Transverse colon (tissue), 4 donors: ENCODE data around the gene PLCL2. TPM values are rescaled to one million over a fixed set of nuclear protein-coding genes. Genes with fewer than 3 reads are reported as not detected.
A peak's percentile ranks its signal among the peaks of the same experiment; 100 is the strongest.

Experiments used
- DNase-seq: peaks from one replicate; pipeline ENCODE4 v3.0.0-alpha.2; 2019
- H3K27ac ChIP-seq, 4 donors: fragments of 200-600 bp; sonication (generic); 2 replicates each; pipeline ENCODE4 v1.5.1; 2016 to 2018; ENCODE audit warnings: inconsistent platforms in 4 of 4
- H3K27me3 ChIP-seq: fragments of 200-600 bp; sonication (generic); 2 replicates; pipeline ENCODE4 v1.5.1; 2017; ENCODE audit warnings: inconsistent platforms
- H3K36me3 ChIP-seq, 4 donors: fragments of 200-600 bp; sonication (generic); 2 replicates each; pipeline ENCODE4 v1.5.1; 2017 to 2019; ENCODE audit warnings: inconsistent platforms in 4 of 4
- H3K4me1 ChIP-seq, 4 donors: fragments of 200-600 bp; sonication (generic); 2 replicates each; pipeline ENCODE4 v1.5.1; 2017 to 2020; ENCODE audit warnings: inconsistent platforms in 4 of 4
- H3K4me3 ChIP-seq, 4 donors: fragments of 200-600 bp; sonication (generic); 1 replicate in 1 of 4; 2 replicates in 3 of 4; pipeline versions ENCODE4 v1.5.1 to v1.6.1; 2017 to 2019; ENCODE audit warnings: inconsistent platforms in 4 of 4
- H3K9me3 ChIP-seq, 2 donors: fragments of 200-600 bp; sonication (generic); 2 replicates each; pipeline ENCODE4 v1.5.1; 2017 to 2019; ENCODE audit warnings: inconsistent platforms in 2 of 2
- EP300 ChIP-seq: sonication (generic); formaldehyde crosslinking; IDR thresholded peaks from one replicate; pipeline ENCODE4 v1.6.1; 2017; ENCODE audit warnings: antibody characterized with exemption, low read depth
- POLR2A ChIP-seq: fragments of 450-650 bp; IDR thresholded peaks from one replicate; pipeline ENCODE4 v1.6.1; 2016; ENCODE audit warnings: antibody characterized with exemption, mild to moderate bottlenecking, moderate library complexity
- POLR2AphosphoS5 ChIP-seq, 3 donors: sonication (generic); formaldehyde crosslinking; IDR thresholded peaks; one replicate each; pipeline ENCODE4 v1.6.1; 2016; ENCODE audit warnings: antibody characterized with exemption in 3 of 3
- WGBS, 2 donors: methylation state at CpG; one replicate each; pipeline ENCODE4 v1.1.5; 2018; ENCODE audit warnings: low coverage in 1 of 2; 5-methylcytosine and 5-hydroxymethylcytosine counted together
- in situ Hi-C, 4 donors: fragments of 200-750 bp; cut with MboI; loops; one replicate each; pipeline versions ENCODE4 v1.15.0 to v1.15.1; 2017; ENCODE audit warnings: low sequenced_read_pairs in 3 of 4, low pct_ligation_motif_present in 1 of 4, low pct_unique_long_range_greater_than_20kb in 1 of 4
- intact Hi-C: fragments of 100-400 bp; cut with DNase I; formaldehyde crosslinking; loops from one replicate; pipeline ENCODE4 v1.15.1; 2023; ENCODE audit warnings: low total_unique reads
- total RNA-seq, 4 donors: library from RNA; depleted of rRNA; stranded (reverse); fragments of >200 nt; gene quantifications; one replicate each; pipeline ENCODE4 v1.1.0, GENCODE V29; 2016
- TF ChIP-seq, protein P1 (sequence below), 5 experiments: fragments of 200-600 bp in 3 of 5; fragments of 450-650 bp in 2 of 5; sonication (generic) in 3 of 5; IDR thresholded peaks; 1 replicate in 2 of 5; 2 replicates in 3 of 5; pipeline ENCODE4 v1.5.1; 2016 to 2017; ENCODE audit warnings: antibody characterized with exemption in 5 of 5, inconsistent platforms in 3 of 5, mild to moderate bottlenecking in 2 of 5, moderate library complexity in 1 of 5

PLCL2 gene
- total RNA-seq, 4 donors from 2014 or later, result 17.2 to 41.4 (median 35.9) TPM

- in situ Hi-C loops (loop anchor here in 1 of 4 donors (25.0 kb wide), 1 partner anchor 398 kb away; no protein-coding TSS in a partner anchor), intact Hi-C loops (no loop called here)
- H3K9me3 ChIP-seq, result no peaks in the 10 kb centered on the region
- no peak overlapping the region for H3K4me3 ChIP-seq
- H3K4me1 ChIP-seq, result peaks cover 5 to 36% (median 18%) of the 10 kb centered on the region in 4 donors
- no peaks in the 10 kb centered on the region for H3K27me3 ChIP-seq
- 90 to 92% methylated on average over 7 to 10 of the region's 10 CpGs for WGBS, 2 donors
- H3K27ac ChIP-seq, result peak overlapping the region in 2 of 4 donors; percentile 31 to 45
- H3K36me3 ChIP-seq, result no peaks in the 10 kb centered on the region
- no peak for DNase-seq
- TF ChIP-seq POLR2AphosphoS5 (IDR thresholded peaks at IDR 0.05) (no peak), POLR2A (no peak), EP300 (no peak)
- TF ChIP-seq, protein P1, sequence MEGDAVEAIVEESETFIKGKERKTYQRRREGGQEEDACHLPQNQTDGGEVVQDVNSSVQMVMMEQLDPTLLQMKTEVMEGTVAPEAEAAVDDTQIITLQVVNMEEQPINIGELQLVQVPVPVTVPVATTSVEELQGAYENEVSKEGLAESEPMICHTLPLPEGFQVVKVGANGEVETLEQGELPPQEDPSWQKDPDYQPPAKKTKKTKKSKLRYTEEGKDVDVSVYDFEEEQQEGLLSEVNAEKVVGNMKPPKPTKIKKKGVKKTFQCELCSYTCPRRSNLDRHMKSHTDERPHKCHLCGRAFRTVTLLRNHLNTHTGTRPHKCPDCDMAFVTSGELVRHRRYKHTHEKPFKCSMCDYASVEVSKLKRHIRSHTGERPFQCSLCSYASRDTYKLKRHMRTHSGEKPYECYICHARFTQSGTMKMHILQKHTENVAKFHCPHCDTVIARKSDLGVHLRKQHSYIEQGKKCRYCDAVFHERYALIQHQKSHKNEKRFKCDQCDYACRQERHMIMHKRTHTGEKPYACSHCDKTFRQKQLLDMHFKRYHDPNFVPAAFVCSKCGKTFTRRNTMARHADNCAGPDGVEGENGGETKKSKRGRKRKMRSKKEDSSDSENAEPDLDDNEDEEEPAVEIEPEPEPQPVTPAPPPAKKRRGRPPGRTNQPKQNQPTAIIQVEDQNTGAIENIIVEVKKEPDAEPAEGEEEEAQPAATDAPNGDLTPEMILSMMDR (IDR thresholded peaks at IDR 0.05), result no peak
Observed at GRCh38 chr3:16839271-16840100, 45.3 kb upstream of the PLCL2 start.

DNA sequence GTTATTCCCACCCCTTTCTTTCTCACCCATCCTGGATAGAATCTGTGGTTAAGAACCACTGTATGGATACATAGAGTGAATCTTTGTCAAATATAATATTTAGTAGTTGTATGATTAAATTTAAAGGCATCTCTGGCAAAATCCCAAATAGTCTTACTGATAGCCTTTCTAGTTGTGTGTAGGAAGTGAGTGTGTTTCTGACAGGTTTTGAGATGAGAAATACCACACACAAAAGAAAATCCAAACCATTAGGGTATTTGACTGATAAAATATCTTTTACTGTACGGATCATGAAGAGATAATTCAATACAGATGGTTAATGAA lies 44.7 kb upstream of the PLCL2 start:
- Histone ChIP-seq H3K27ac (no peak overlapping the region), H3K36me3 (no peaks in the 10 kb centered on the region), H3K27me3 (no peaks in the 10 kb centered on the region), H3K9me3 (no peaks in the 10 kb centered on the region), H3K4me3 (no peak overlapping the region), H3K4me1 (peaks cover 5 to 36% (median 18%) of the 10 kb centered on the region in 4 donors)
- 88% methylated on average over 1 of the region's 1 CpG for WGBS, 2 donors
- TF ChIP-seq POLR2A, result no peak
- no peak for TF ChIP-seq POLR2AphosphoS5 (IDR thresholded peaks at IDR 0.05)
- TF ChIP-seq, protein P1 (IDR thresholded peaks at IDR 0.05), result no peak
- no peak for TF ChIP-seq EP300
- in situ Hi-C loops (loop anchor here in 1 of 4 donors (25.0 kb wide), 1 partner anchor 397 kb away; no protein-coding TSS in a partner anchor), intact Hi-C loops (no loop called here)
- DNase-seq, result no peak

DNA sequence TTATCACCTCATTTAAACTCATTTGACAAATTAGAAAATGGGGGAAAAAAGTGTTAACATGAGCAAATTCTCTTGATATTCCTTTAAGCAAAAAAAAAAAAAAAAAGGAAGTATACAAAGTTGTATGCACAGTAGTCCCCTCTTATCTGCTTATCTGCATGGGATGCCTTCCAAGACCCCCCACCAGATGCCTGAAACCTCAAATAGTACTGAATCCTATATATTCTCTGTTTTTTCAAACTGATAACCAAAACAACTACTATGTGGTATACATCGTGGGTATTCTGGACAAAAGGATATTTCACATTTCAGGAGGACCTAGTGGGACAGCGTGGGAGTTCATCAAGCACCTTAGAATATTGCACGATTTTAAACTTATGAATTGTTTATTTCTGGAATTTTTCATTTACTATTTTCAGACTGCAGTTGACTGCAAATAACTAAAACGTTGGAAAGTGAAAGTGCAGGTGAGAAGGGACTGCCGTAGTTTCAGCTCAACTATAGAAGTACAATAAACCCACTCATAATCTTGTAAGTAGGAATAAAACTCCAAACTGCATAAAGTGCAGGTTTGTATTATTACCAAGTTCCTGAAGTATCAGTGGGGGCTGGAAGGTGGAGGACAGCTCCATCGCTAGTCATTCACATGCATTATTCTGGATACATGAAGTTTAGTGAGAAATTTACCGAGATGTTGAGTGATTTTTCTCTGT lies 43.6 kb upstream of the PLCL2 start:
- H3K36me3 ChIP-seq, result no peaks in the 10 kb centered on the region
- H3K27me3 ChIP-seq, result no peaks in the 10 kb centered on the region
- peaks cover 5 to 36% (median 18%) of the 10 kb centered on the region in 4 donors for H3K4me1 ChIP-seq
- TF ChIP-seq EP300, result no peak
- no peak for TF ChIP-seq POLR2A
- TF ChIP-seq POLR2AphosphoS5 (IDR thresholded peaks at IDR 0.05), result no peak
- TF ChIP-seq, protein P1 (IDR thresholded peaks at IDR 0.05), result no peak
- peak overlapping the region; percentile 58 to 74 (median 72) for H3K27ac ChIP-seq
- no peak for DNase-seq
- no peak overlapping the region for H3K4me3 ChIP-seq
- in situ Hi-C loops (loop anchor here in 1 of 4 donors (25.0 kb wide), 1 partner anchor 396 kb away; no protein-coding TSS in a partner anchor), intact Hi-C loops (no loop called here)
- WGBS, 2 donors, result 44 to 55% methylated on average over 7 of the region's 7 CpGs
- no peaks in the 10 kb centered on the region for H3K9me3 ChIP-seq

GRCh38 chr3:16841904-16842271 lies 42.9 kb upstream of the PLCL2 start:
- H3K4me1 ChIP-seq, result peaks cover 5 to 36% (median 18%) of the 10 kb centered on the region in 4 donors
- H3K27me3 ChIP-seq, result no peaks in the 10 kb centered on the region
- 73 to 75% methylated on average over 2 to 3 of the region's 3 CpGs for WGBS, 2 donors
- no peak overlapping the region for H3K4me3 ChIP-seq
- TF ChIP-seq EP300, result no peak
- no peak for TF ChIP-seq POLR2A
- TF ChIP-seq, protein P1 (IDR thresholded peaks at IDR 0.05), result no peak
- no peak for TF ChIP-seq POLR2AphosphoS5 (IDR thresholded peaks at IDR 0.05)
- no peaks in the 10 kb centered on the region for H3K36me3 ChIP-seq
- H3K27ac ChIP-seq, result peak overlapping the region; percentile 58 to 74 (median 72)
- in situ Hi-C loops, result loop anchor here in 1 of 4 donors (25.0 kb wide), 1 partner anchor 395 kb away; no protein-coding TSS in a partner anchor
- H3K9me3 ChIP-seq, result no peaks in the 10 kb centered on the region
- DNase-seq, result peak; percentile 68
- intact Hi-C loops, result no loop called here
